Lung (tissue), 12 donors: ENCODE measurements around the gene CTU2. TPM values are rescaled to one million over a fixed set of nuclear protein-coding genes. Genes with fewer than 3 reads are reported as not detected.

Experiments used
- ATAC-seq: fragments of 200-7000 bp; cut with Tn5 transposase; one replicate; pipeline ENCODE4 v1.9.1; 2020; ENCODE audit warnings: moderate number of reproducible peaks; ENCODE audit not compliant: insufficient read depth, low FRiP score
- DNase-seq, 3 donors: peaks; one replicate each; pipeline ENCODE4 v3.0.0-alpha.2; 2013 to 2017
- H3K27ac ChIP-seq, 2 donors: one replicate each; pipeline ENCODE4 v1.5.1; 2013; ENCODE audit warnings: mild to moderate bottlenecking in 2 of 2, moderate library complexity in 2 of 2, control low read depth in 1 of 2, inconsistent platforms in 1 of 2, low read depth in 1 of 2, low read length in 1 of 2
- H3K27me3 ChIP-seq, 3 donors: one replicate each; pipeline ENCODE4 v1.5.1; 2013; ENCODE audit warnings: low read length in 2 of 3; ENCODE audit not compliant: control insufficient read depth in 3 of 3, insufficient read depth in 3 of 3
- H3K36me3 ChIP-seq, 4 donors: one replicate each; pipeline ENCODE4 v1.5.1; 2013; ENCODE audit warnings: low read length in 4 of 4, mild to moderate bottlenecking in 1 of 4, moderate library complexity in 1 of 4; ENCODE audit not compliant: control insufficient read depth in 4 of 4, insufficient read depth in 4 of 4
- H3K4me1 ChIP-seq, 5 donors: one replicate each; pipeline ENCODE4 v1.5.1; 2013; ENCODE audit warnings: low read length in 5 of 5, mild to moderate bottlenecking in 2 of 5, moderate library complexity in 1 of 5; ENCODE audit not compliant: control insufficient read depth in 5 of 5, insufficient read depth in 5 of 5
- H3K4me3 ChIP-seq: one replicate; pipeline ENCODE4 v1.5.1; 2013; ENCODE audit warnings: mild to moderate bottlenecking, control low read depth, moderate library complexity
- H3K9ac ChIP-seq, 2 donors: one replicate each; pipeline ENCODE4 v1.5.1; 2013; ENCODE audit warnings: low read length in 2 of 2, control low read depth in 1 of 2; ENCODE audit not compliant: insufficient read depth in 1 of 2
- H3K9me3 ChIP-seq, 4 donors: one replicate each; pipeline ENCODE4 v1.5.1; 2013; ENCODE audit warnings: low read length in 3 of 4, mild to moderate bottlenecking in 1 of 4, moderate library complexity in 1 of 4; ENCODE audit not compliant: control insufficient read depth in 4 of 4, insufficient read depth in 3 of 4
- WGBS, 2 donors: extraction: QIAGEN DNeasy Blood & Tissue Kit; methylation state at CpG; one replicate each; pipeline ENCODE4 v1.1.7; 2013; 5-methylcytosine and 5-hydroxymethylcytosine counted together
- polyA plus RNA-seq, 2 donors: library from polyadenylated mRNA; stranded (reverse); fragments of 200-250 nt; gene quantifications; one replicate each; pipeline ENCODE4 v1.2.1, GENCODE V29; 2013
- total RNA-seq, 2 donors: library from RNA; depleted of rRNA in 1 of 2; stranded (reverse); fragments of >200 nt in 1 of 2; gene quantifications; one replicate each; pipeline ENCODE4 v1.2.1, GENCODE V29; 2014 to 2021
- TF ChIP-seq, protein P1 (sequence below): IDR thresholded peaks from 2 replicates; pipeline ENCODE4 v1.5.1; 2012; ENCODE audit warnings: mild to moderate bottlenecking; ENCODE audit errors: control extremely low read depth, extremely low read depth
- donor health status: control.
- donor health status: control.
- donor health status: Bipolar disorder and iron deficiency.
- donor health status: healthy.
- donor health status: DM: yes; HTN: yes; CAD: no.

The CTU2 gene
- total and polyA plus RNA-seq, 4 donors, result 5.7 to 23.4 (median 18.3) TPM

DNA sequence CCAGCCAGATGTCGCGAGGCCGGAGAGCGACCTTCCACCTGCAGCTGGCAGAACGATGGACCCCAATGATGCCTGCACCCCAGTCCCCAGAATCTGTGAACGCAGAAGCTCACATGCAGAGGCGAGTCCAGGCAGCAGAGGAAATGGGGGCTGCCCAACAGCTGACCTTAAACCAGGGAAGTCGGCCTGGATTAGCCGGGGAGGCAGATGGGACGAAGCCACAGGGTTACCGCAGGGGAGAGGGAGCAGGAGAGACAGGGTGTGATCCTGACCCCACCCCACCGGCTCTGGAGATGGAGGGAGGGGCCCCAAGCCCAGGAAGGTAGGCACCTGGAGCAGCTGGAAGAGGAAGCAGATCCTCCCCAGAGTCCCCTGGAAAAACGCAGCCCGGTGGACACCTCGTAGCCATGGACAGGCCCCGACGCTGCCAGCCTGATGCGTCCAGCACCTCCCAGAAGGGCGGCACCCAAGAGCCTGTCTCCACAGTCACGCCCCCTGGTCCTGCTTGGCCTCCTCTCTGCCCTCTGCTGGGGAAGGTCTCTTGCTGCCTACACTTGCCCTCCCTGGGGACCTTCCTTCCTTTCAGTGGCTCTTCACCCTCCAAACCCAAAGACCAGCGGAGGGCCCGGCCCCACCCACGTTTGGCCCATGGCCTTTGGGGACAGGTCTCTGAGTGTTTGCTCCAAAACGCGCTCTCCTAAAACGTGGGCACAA is 41.4 kb downstream of the CTU2 start:
- Histone ChIP-seq H3K27me3 (no peaks in the 10 kb centered on the region), H3K9me3 (no peaks in the 10 kb centered on the region), H3K4me1 (peaks cover 0 to 20% (median 0%) of the 10 kb centered on the region in 5 donors), H3K27ac (no peak overlapping the region), H3K36me3 (peaks cover 0 to 21% (median 0%) of the 10 kb centered on the region in 4 donors), H3K9ac (no peak overlapping the region), H3K4me3 (no peak overlapping the region)
- WGBS, 2 donors, result 82 to 84% methylated on average over 26 of the region's 26 CpGs
- DNase-seq, result no peak
- no peak for ATAC-seq
- TF ChIP-seq, protein P1, sequence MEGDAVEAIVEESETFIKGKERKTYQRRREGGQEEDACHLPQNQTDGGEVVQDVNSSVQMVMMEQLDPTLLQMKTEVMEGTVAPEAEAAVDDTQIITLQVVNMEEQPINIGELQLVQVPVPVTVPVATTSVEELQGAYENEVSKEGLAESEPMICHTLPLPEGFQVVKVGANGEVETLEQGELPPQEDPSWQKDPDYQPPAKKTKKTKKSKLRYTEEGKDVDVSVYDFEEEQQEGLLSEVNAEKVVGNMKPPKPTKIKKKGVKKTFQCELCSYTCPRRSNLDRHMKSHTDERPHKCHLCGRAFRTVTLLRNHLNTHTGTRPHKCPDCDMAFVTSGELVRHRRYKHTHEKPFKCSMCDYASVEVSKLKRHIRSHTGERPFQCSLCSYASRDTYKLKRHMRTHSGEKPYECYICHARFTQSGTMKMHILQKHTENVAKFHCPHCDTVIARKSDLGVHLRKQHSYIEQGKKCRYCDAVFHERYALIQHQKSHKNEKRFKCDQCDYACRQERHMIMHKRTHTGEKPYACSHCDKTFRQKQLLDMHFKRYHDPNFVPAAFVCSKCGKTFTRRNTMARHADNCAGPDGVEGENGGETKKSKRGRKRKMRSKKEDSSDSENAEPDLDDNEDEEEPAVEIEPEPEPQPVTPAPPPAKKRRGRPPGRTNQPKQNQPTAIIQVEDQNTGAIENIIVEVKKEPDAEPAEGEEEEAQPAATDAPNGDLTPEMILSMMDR, result no peak

DNA sequence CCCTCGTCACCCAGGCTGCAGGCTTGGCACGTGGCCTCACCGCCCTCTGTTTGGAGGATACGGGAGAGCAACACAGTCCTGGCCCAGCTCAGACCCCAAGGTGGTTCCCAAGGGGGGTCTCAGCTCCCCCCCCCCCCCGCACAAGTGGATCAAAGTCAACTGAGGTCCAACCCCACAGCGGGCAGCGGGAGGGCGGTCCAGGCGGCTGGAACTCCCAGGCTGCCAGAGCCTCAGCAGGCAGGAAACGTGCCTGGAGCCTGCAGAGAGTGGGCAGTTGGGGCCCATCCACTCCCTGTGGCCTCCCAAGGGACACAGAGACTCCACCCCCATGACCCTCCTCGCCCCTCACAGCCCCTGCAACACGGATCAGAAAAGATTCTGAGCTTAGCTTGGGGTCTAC is 42.1 kb downstream of the CTU2 start:
- H3K27ac ChIP-seq, result no peak overlapping the region
- ATAC-seq (no peak), DNase-seq (no peak)
- H3K36me3 ChIP-seq, result peaks cover 0 to 20% (median 0%) of the 10 kb centered on the region in 4 donors
- H3K9ac ChIP-seq, result no peak overlapping the region
- H3K4me1 ChIP-seq, result peaks cover 0 to 20% (median 0%) of the 10 kb centered on the region in 5 donors
- TF ChIP-seq, protein P1, result no peak
- H3K9me3 ChIP-seq, result no peaks in the 10 kb centered on the region
- H3K4me3 ChIP-seq, result no peak overlapping the region
- H3K27me3 ChIP-seq, result no peaks in the 10 kb centered on the region
- WGBS, 2 donors, result 79 to 86% methylated on average over 12 of the region's 12 CpGs

DNA sequence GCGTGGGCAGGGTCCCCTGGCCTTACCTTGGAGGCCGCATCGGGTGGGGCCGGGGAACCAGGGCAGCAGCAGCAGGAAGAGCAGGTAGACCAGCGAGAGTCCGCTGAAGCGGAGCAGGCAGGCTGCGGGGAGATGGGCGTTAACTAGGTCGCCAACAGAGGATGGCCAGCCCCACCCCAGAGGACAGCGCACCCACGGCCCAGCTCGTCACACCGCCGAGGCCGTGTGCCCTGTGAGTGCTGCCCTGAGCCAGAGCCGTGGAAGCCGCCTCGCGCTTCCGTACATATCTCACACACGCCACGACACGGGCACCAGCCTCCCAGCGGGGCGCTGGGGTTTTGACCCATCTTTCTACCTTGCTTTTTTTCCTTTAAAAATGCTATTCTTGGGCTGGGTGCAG is 43.1 kb downstream of the CTU2 start:
- H3K9ac ChIP-seq, result no peak overlapping the region
- H3K4me1 ChIP-seq, result peaks cover 0 to 14% (median 0%) of the 10 kb centered on the region in 5 donors
- ATAC-seq (no peak), DNase-seq (no peak)
- TF ChIP-seq, protein P1, result no peak
- H3K9me3 ChIP-seq, result no peaks in the 10 kb centered on the region
- WGBS, 2 donors, result 97 to 98% methylated on average over 26 of the region's 26 CpGs
- no peak overlapping the region for H3K27ac ChIP-seq
- H3K4me3 ChIP-seq, result no peak overlapping the region
- no peaks in the 10 kb centered on the region for H3K27me3 ChIP-seq
- H3K36me3 ChIP-seq, result peaks cover 0 to 23% (median 0%) of the 10 kb centered on the region in 4 donors

DNA sequence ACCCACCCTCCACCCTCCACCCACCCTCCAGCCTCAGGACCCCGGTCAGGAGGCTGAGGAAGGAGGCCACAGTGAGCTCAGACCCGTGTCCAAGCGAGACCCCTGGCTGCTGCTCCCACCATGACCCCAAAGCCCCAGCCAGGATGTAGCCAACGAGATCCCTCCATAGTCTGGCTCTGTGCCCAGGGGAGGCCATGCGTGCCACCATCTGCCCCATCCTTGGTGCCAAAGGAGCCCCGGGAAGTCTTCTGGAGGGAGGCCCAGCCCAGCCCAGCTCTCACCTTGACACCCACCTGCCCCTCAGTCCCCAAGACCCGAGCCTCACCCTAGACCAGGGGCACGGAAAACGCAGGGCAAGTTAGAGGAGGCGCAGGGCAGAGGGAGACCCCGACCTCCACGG is 44.6 kb downstream of the CTU2 start:
- no peaks in the 10 kb centered on the region for H3K27me3 ChIP-seq
- no peak for ATAC-seq
- WGBS, 2 donors, result 85 to 86% methylated on average over 12 of the region's 12 CpGs
- no peaks in the 10 kb centered on the region for H3K9me3 ChIP-seq
- H3K36me3 ChIP-seq, result peaks cover 0 to 23% (median 0%) of the 10 kb centered on the region in 4 donors
- peaks cover 0 to 12% (median 0%) of the 10 kb centered on the region in 5 donors for H3K4me1 ChIP-seq
- DNase-seq, result no peak
- no peak overlapping the region for H3K4me3 ChIP-seq
- no peak overlapping the region for H3K27ac ChIP-seq
- H3K9ac ChIP-seq, result no peak overlapping the region
- TF ChIP-seq, protein P1, result no peak
